Ishikawa (cell line): Measurements from ENCODE around the gene RBM41.

Experiments used
- CEBPB ChIP-seq: IDR thresholded peaks from 2 replicates; pipeline ENCODE4 v1.6.1; 2012
- EGR1 ChIP-seq: IDR thresholded peaks from 2 replicates; pipeline ENCODE4 v1.6.1; 2012
- EP300 ChIP-seq: IDR thresholded peaks from 2 replicates; pipeline ENCODE4 v1.6.1; 2012; ENCODE audit warnings: borderline replicate concordance
- MAX ChIP-seq: IDR thresholded peaks from 2 replicates; pipeline ENCODE4 v1.6.1; 2012
- TCF12 ChIP-seq: IDR thresholded peaks from 2 replicates; pipeline ENCODE4 v1.6.1; 2012; ENCODE audit warnings: low read depth
- USF1 ChIP-seq: IDR thresholded peaks from 2 replicates; pipeline ENCODE4 v1.6.1; 2012
- YY1 ChIP-seq: IDR thresholded peaks from 2 replicates; pipeline ENCODE4 v1.6.1; 2012; ENCODE audit warnings: low read depth

DNA sequence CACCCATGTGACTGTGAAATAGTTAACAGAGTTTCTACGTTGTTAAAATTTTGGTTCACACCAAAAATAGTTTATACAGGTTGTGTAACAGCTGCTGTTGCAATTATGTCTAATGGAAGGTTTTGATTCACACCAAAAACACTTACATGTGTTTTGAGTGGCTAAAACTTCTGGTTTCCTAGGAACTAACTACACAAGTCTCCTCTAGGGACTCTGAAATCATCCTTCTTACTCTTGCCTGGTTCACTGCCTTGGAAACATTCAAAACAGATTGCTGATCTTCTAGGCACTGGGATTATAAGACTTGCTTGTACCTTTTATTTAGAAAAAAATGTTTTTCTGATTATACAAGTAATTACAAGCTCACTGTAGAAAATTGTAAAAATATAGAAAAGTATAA, 103.7 kb downstream of the RBM41 start:
- TF ChIP-seq CEBPB (no peak), TCF12 (no peak), MAX (no peak), EP300 (no peak), USF1 (no peak), EGR1 (no peak), YY1 (no peak)
